GM10266 (cell line): ENCODE results near the gene ZNF770.
A peak's percentile ranks its signal among the peaks of the same experiment; 100 is the strongest.

ENCODE experiments used
- DNase-seq: peaks from one replicate; pipeline ENCODE4 v3.0.0; 2012; ENCODE audit errors: extremely low spot score
- CTCF ChIP-seq: IDR thresholded peaks from 2 replicates; pipeline ENCODE4 v1.5.1; 2012; ENCODE audit warnings: mild to moderate bottlenecking, low read depth; ENCODE audit not compliant: control insufficient read depth, insufficient read depth; ENCODE audit errors: missing control alignments

The ZNF770 gene

GRCh38 chr15:34993877-34994276 is 5.8 kb upstream of the ZNF770 start:
- TF ChIP-seq CTCF, result no peak
- peak; percentile 78 for DNase-seq

DNA sequence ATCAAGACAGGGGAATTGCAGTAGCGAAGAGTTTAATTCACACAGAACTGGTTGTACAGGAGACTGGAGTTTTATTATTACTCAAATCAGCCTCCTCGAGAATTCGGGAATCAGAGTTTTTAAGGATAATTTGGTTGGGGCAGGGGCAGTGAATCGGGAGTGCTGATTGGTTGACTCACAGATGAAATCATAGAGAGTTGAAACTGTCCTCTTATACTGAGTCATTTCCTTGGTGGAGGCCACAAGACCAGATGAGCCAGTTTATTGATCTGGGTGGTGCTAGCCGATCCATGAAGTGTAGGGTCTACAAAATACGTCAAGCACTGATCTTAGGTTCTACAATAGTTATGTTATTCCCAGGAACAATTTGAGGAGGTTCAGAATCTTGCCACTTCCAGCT is 5.3 kb upstream of the ZNF770 start:
- no peak for TF ChIP-seq CTCF
- DNase-seq, result no peak

DNA sequence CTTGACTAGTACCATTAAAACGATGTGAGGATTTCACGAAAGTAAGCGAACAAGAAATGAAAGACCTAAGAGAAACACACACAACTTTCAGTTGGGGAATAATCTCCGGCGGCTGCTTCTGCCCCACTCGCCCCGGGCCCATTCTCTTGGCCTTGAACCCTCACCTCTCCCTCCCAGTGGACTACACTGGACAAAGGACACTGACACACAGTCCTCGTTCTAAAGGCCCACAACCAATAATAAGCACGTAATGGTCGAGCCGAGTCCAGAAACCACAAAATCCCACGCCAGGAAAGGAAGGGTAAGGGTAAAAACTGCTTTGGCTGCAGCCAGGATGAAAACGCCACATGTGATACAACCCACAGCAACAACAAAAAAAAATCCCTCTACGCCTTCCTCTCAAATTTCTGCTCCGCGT is 469 bp downstream of the ZNF770 start:
- TF ChIP-seq CTCF, result no peak
- peak; percentile 29 for DNase-seq

DNA sequence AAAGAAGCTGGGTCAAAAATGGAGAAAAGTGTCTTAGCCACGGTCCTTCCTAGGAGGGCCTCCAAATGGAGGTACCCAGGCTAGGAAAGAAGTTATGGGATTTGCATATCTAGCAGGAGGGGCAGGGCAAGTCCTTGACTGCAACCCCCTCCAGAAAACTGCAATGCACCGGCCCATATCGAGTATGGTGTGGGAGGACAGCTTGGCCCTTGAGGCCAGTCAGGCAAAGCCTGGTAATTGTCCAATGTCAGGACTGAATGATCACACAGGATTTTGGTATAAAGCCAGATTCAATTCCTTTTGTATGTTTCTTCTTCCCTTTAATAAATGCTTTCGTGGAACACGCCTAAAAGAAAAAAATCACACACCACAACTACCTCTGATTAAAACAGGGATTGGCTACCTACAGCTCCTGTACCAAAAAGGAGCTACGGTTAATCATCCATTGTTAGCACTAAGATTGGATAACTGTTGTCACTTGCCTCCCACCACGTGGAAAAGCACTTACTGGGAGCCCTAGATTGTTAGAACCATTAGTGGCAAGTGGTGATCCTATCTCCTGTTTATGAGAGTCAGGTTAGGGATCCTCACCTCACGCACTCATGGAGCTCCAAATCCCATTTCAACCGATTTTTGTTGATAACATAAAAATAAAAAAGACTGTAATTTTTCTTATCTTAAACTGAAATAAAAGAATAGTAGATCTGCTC is 1.2 kb downstream of the ZNF770 start:
- no peak for TF ChIP-seq CTCF
- DNase-seq, result no peak

GRCh38 chr15:34986326-34986725 is 1.8 kb downstream of the ZNF770 start:
- DNase-seq, result no peak
- TF ChIP-seq CTCF, result no peak

- no peak for DNase-seq
- no peak for TF ChIP-seq CTCF
These were observed 3.0 kb downstream of the ZNF770 start for GRCh38 chr15:34984889-34985630.

- TF ChIP-seq CTCF, result no peak
- no peak for DNase-seq
These were observed 11.3 kb downstream of the ZNF770 start for GRCh38 chr15:34976743-34977142.
